SK-N-SH treated with all-trans-retinoic acid at 6 μM for 48 hours (cell line): ENCODE data around the gene FGD5.

Experiments used
- ESRRG ChIP-seq: fragments of 250-450 bp; sonication (Bioruptor Pico); IDR thresholded peaks from 2 replicates; pipeline ENCODE4 v1.6.1; 2021; ENCODE audit warnings: mild to moderate bottlenecking
- TOX ChIP-seq: fragments of 250-450 bp; sonication (Bioruptor Pico); IDR thresholded peaks from 2 replicates; pipeline ENCODE4 v1.8.0; 2021; ENCODE audit warnings: mild to moderate bottlenecking, moderate library complexity, borderline replicate concordance

DNA sequence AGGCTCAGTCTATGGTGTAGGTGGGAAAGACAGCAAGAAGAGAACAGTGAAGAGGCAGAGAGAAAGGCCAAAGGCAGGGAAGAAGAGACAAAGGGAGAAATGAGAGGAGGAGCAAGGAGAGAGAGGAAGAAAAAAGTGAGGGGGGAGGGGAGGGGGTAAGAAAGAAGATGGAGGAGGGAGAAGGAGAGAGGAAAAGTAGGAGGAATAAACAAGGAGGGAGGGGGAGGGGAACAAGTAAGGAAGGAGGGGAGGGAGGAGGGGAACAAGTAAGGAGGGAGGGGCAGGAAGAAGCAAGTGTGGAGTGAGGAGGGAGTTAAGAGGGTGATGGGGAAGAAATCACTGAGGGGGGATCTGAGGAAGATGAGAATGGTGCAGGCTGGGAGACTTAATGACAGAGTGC is 45.5 kb upstream of the FGD5 start:
- no peak for TF ChIP-seq TOX
- TF ChIP-seq ESRRG (CRISPR knock-in tag), result no peak
